Endothelial cell of umbilical vein (primary cell): ENCODE results near the gene ABTB1. TPM values are rescaled to one million over a fixed set of nuclear protein-coding genes. Genes with fewer than 3 reads are reported as not detected.

Experiments
- BruUV-seq: library from RNA; stranded (reverse); fragments of 400-500 nt; replicated peaks from 2 replicates; lab custom pipeline; 2021; lab: Mats Ljungman, UMichigan
- CTCF ChIA-PET: fragments of 300-600, 350-600 bp; sonication (Branson Sonifier 250); formaldehyde crosslinking; loops from one replicate; lab custom pipeline; 2021; ENCODE audit warnings: antibody characterized with exemption, inconsistent platforms; lab: Charles Lee
- POLR2A ChIA-PET: fragments of 300-600, 350-600 bp; sonication (Branson Sonifier 250); formaldehyde crosslinking; loops from one replicate; lab custom pipeline; 2021; ENCODE audit warnings: antibody characterized with exemption, inconsistent platforms; lab: Charles Lee
- DNase-seq: peaks from one replicate; pipeline ENCODE4 v3.0.0-alpha.2; 2011; ENCODE audit warnings: low read depth, low spot score
- FAIRE-seq: peaks from 2 replicates; lab custom pipeline; 2011; peaks lifted over from hg19 to GRCh38; lab: Jason Lieb, UNC
- H2AFZ ChIP-seq: 2 replicates; pipeline ENCODE4 v1.6.0; 2012; ENCODE audit warnings: low read depth, low read length, control low read depth, inconsistent platforms
- H3K27ac ChIP-seq: 2 replicates; pipeline ENCODE4 v1.5.1; 2011; ENCODE audit warnings: low read depth, mild to moderate bottlenecking, control low read depth, low read length, moderate library complexity; ENCODE audit not compliant: insufficient read depth
- H3K27me3 ChIP-seq, 2 experiments: 2 replicates each; pipeline versions ENCODE4 v1.6.0 to v1.6.1; 2011; ENCODE audit warnings: low read length in 2 of 2, mixed read lengths in 1 of 2; ENCODE audit not compliant: control insufficient read depth in 2 of 2, insufficient read depth in 2 of 2
- H3K36me3 ChIP-seq, 2 experiments: 2 replicates in 1 of 2; 3 replicates in 1 of 2; pipeline ENCODE4 v1.5.1; 2011; ENCODE audit warnings: low read length in 2 of 2, mild to moderate bottlenecking in 1 of 2, moderate library complexity in 1 of 2; ENCODE audit not compliant: control insufficient read depth in 2 of 2, insufficient read depth in 2 of 2; ENCODE audit errors: extremely low read depth in 1 of 2
- H3K4me1 ChIP-seq: 3 replicates; pipeline ENCODE4 v1.5.1; 2011; ENCODE audit warnings: mild to moderate bottlenecking, low read length; ENCODE audit not compliant: control insufficient read depth, insufficient read depth; ENCODE audit errors: extremely low read depth
- H3K4me2 ChIP-seq: 2 replicates; pipeline ENCODE4 v1.6.1; 2011; ENCODE audit warnings: low read length, control low read depth, mixed read lengths; ENCODE audit not compliant: insufficient read depth
- H3K4me3 ChIP-seq, 3 experiments: fragments of 200-600 bp in 1 of 3; sonication (generic), shearing (Covaris generic) in 1 of 3; replicated peaks in 1 of 3; 2 replicates each; pipeline ENCODE4 v1.5.1; 2011 to 2016; ENCODE audit warnings: control low read depth in 3 of 3, low read length in 3 of 3, mild to moderate bottlenecking in 2 of 3, inconsistent platforms in 1 of 3, low read depth in 1 of 3, moderate library complexity in 1 of 3; ENCODE audit not compliant: insufficient read depth in 1 of 3
- H3K79me2 ChIP-seq: 2 replicates; pipeline ENCODE4 v1.6.0; 2012; ENCODE audit warnings: low read length, inconsistent platforms; ENCODE audit not compliant: control insufficient read depth, insufficient read depth
- H3K9ac ChIP-seq: replicated peaks from 2 replicates; pipeline ENCODE3; 2011; ENCODE audit warnings: low read length, control low read depth; ENCODE audit not compliant: insufficient read depth; ENCODE audit errors: extremely low read depth
- H3K9me1 ChIP-seq: replicated peaks from 3 replicates; pipeline ENCODE4 v1.6.0; 2011; ENCODE audit warnings: mild to moderate bottlenecking, low read length; ENCODE audit not compliant: control insufficient read depth, insufficient read depth; ENCODE audit errors: extremely low read depth
- H3K9me3 ChIP-seq: replicated peaks from 2 replicates; pipeline ENCODE4 v1.5.1; 2012; ENCODE audit warnings: low read length, inconsistent platforms; ENCODE audit not compliant: control insufficient read depth, insufficient read depth
- H4K20me1 ChIP-seq: replicated peaks from 2 replicates; pipeline ENCODE3; 2011; ENCODE audit warnings: mild to moderate bottlenecking, low read length; ENCODE audit not compliant: control insufficient read depth, insufficient read depth; ENCODE audit errors: extremely low read depth
- CTCF ChIP-seq, 2 donors: IDR thresholded peaks; 1 replicate in 1 of 2; 2 replicates in 1 of 2; pipeline ENCODE4 v1.5.1; 2011; ENCODE audit warnings: low read length in 2 of 2, mild to moderate bottlenecking in 2 of 2, moderate library complexity in 2 of 2, control low read depth in 1 of 2, inconsistent platforms in 1 of 2, low read depth in 1 of 2; ENCODE audit not compliant: insufficient read depth in 1 of 2; ENCODE audit errors: extremely low read depth in 1 of 2
- EZH2 ChIP-seq: IDR thresholded peaks from 2 replicates; pipeline ENCODE4 v1.6.1; 2012; ENCODE audit warnings: borderline replicate concordance, low read depth, mild to moderate bottlenecking, moderate library complexity, low read length, inconsistent platforms; ENCODE audit not compliant: severe bottlenecking
- FOS ChIP-seq: IDR thresholded peaks from 2 replicates; pipeline ENCODE4 v1.6.1; 2011; ENCODE audit warnings: mild to moderate bottlenecking, low read length, moderate library complexity, borderline replicate concordance; ENCODE audit not compliant: insufficient read depth
- GATA2 ChIP-seq: IDR thresholded peaks from 2 replicates; pipeline ENCODE4 v1.7.0; 2011; ENCODE audit warnings: low read depth, mild to moderate bottlenecking, moderate library complexity, mixed read lengths, low read length; ENCODE audit not compliant: insufficient read length, insufficient read depth
- JUN ChIP-seq: IDR thresholded peaks from 2 replicates; pipeline ENCODE4 v1.6.1; 2011; ENCODE audit warnings: borderline replicate concordance, low read depth; ENCODE audit not compliant: insufficient read length, insufficient read depth
- MAX ChIP-seq: IDR thresholded peaks from 2 replicates; pipeline ENCODE4 v1.6.1; 2011; ENCODE audit not compliant: insufficient read depth, insufficient read length
- MYC ChIP-seq: IDR thresholded peaks from one replicate; pipeline ENCODE4 v1.6.1; 2011; ENCODE audit warnings: mild to moderate bottlenecking, low read depth, low read length
- POLR2A ChIP-seq: IDR thresholded peaks from 2 replicates; pipeline ENCODE4 v1.6.1; 2012; ENCODE audit warnings: low read depth, mild to moderate bottlenecking, control low read depth, low read length
- POLR2AphosphoS5 ChIP-seq: IDR thresholded peaks from 2 replicates; pipeline ENCODE4 v1.6.1; 2012; ENCODE audit warnings: low read depth, mild to moderate bottlenecking, control low read depth, low read length, moderate library complexity; ENCODE audit not compliant: insufficient read depth
- dilution Hi-C: fragments of 300-500 bp; cut with MboI; formaldehyde crosslinking; loops from one replicate; pipeline ENCODE4 v1.15.0; 2019; ENCODE audit warnings: low sequenced_read_pairs; ENCODE audit not compliant: extremely low pct_ligation_motif_present
- intact Hi-C: fragments of 100-400 bp; cut with micrococcal nuclease; formaldehyde crosslinking; loops from one replicate; pipeline ENCODE4 v1.10.0; 2022
- polyA plus RNA-seq, 4 experiments: library from polyadenylated mRNA; depleted of rRNA in 3 of 4; stranded (reverse) in 3 of 4; unstranded in 1 of 4; fragments of >200 nt; gene quantifications; 2 replicates each; pipeline versions ENCODE4 v1.2.1 to v1.2.3, GENCODE V29; 2011 to 2012; ENCODE audit warnings: missing spikeins in 1 of 4
- total RNA-seq: library from RNA; stranded (reverse); gene quantifications from 2 replicates; pipeline ENCODE4 v1.2.3, GENCODE V29; 2021

The ABTB1 gene
- total and polyA plus RNA-seq, 2 donors (not counting 3 experiments of a cell fraction or from before 2014, with no cell fraction given): 15.2 to 25.1 TPM

- H3K27ac ChIP-seq: no peak overlapping the region
- CTCF ChIA-PET: no interaction called here
- POLR2A ChIA-PET: no interaction called here
- H3K4me3 ChIP-seq: no peak overlapping the region
- H3K9me3 ChIP-seq: no peaks in the 10 kb centered on the region
- H3K36me3 ChIP-seq: peaks cover 0 to 3% of the 10 kb centered on the region in 2 experiments
- no TSS peak for BruUV-seq
- intact Hi-C loops (no loop called here), dilution Hi-C loops (no loop called here)
- no peaks in the 10 kb centered on the region for H3K9me1 ChIP-seq
- H3K4me2 ChIP-seq: no peak overlapping the region
- H3K4me1 ChIP-seq: no peaks in the 10 kb centered on the region
- H3K9ac ChIP-seq: no peak overlapping the region
- DNase-seq: no peak
- H3K27me3 ChIP-seq: no peaks in the 10 kb centered on the region
- no peak for TF ChIP-seq JUN
- no peak for TF ChIP-seq GATA2
- no peak for TF ChIP-seq EZH2
- no peak overlapping the region for H2AFZ ChIP-seq
- no peaks in the 10 kb centered on the region for H3K79me2 ChIP-seq
- H4K20me1 ChIP-seq: no peaks in the 10 kb centered on the region
- FAIRE-seq: no peak
Measured at GRCh38 chr3:127720161-127720823, 47.5 kb downstream of the ABTB1 start.

- intact Hi-C loops (no loop called here), dilution Hi-C loops (no loop called here)
- H3K4me1 ChIP-seq: no peaks in the 10 kb centered on the region
- no peaks in the 10 kb centered on the region for H3K9me3 ChIP-seq
- H3K27me3 ChIP-seq: no peaks in the 10 kb centered on the region
- no peak overlapping the region for H3K4me2 ChIP-seq
- no peak overlapping the region for H3K9ac ChIP-seq
- no peak overlapping the region for H2AFZ ChIP-seq
- POLR2A ChIA-PET: no interaction called here
- H4K20me1 ChIP-seq: no peaks in the 10 kb centered on the region
- no peak for FAIRE-seq
- no peak for TF ChIP-seq POLR2AphosphoS5
- no peak for TF ChIP-seq MYC
- TF ChIP-seq MAX: no peak
- no peak for TF ChIP-seq POLR2A
- TF ChIP-seq GATA2: no peak
- no peak for TF ChIP-seq JUN
- no peak for TF ChIP-seq FOS
- no peak for TF ChIP-seq CTCF (IDR thresholded peaks at IDR 0.05; ENCODE audit: extremely low read depth in 1 of 2, insufficient read depth in 1 of 2, low read depth in 1 of 2, low read length in 2 of 2)
- no peak for TF ChIP-seq EZH2
- no peak for DNase-seq
- BruUV-seq: no TSS peak
- H3K36me3 ChIP-seq: peaks cover 0 to 3% of the 10 kb centered on the region in 2 experiments
- no peak overlapping the region for H3K4me3 ChIP-seq
- no peaks in the 10 kb centered on the region for H3K9me1 ChIP-seq
- CTCF ChIA-PET: no interaction called here
- H3K79me2 ChIP-seq: no peaks in the 10 kb centered on the region
- H3K27ac ChIP-seq: no peak overlapping the region
Measured at GRCh38 chr3:127720985-127721935, 48.5 kb downstream of the ABTB1 start.
